Activated naive CD8-positive, alpha-beta T cell treated with anti-CD3 and anti-CD28 coated beads, Interleukin-2, amount 10 ng/mL, durations not matched to agents 7 days and 5 days (primary cell): ENCODE results near the gene MOV10. TPM values are rescaled to one million over a fixed set of nuclear protein-coding genes. Genes with fewer than 3 reads are reported as not detected.
"Not testable (repeated sequence)": the region's sequence is repeated elsewhere in the genome, so short reads cannot be mapped to it uniquely, and the experiment has no call there.

ENCODE experiments used
- ATAC-seq: fragments of 150-1000 bp; cut with Tn5 transposase; one replicate; pipeline ENCODE4 v1.10.0; 2021; ENCODE audit warnings: low read depth, moderate library complexity
- POLR2A ChIA-PET: fragments of 350-600 bp; sonication (Branson Sonifier 250); formaldehyde crosslinking; loops from one replicate; lab custom pipeline; 2021; ENCODE audit warnings: antibody characterized with exemption; lab: Charles Lee
- DNase-seq: peaks from one replicate; pipeline ENCODE4 v3.0.0; 2021
- H3K27ac Mint-ChIP-seq: one replicate; pipeline ENCODE4 v1.8.0; 2022; ENCODE audit warnings: mild to moderate bottlenecking, mixed read lengths
- H3K27me3 Mint-ChIP-seq: one replicate; pipeline ENCODE4 v1.8.0; 2022; ENCODE audit warnings: mild to moderate bottlenecking, moderate library complexity, mixed read lengths
- H3K36me3 Mint-ChIP-seq: one replicate; pipeline ENCODE4 v1.8.0; 2021; ENCODE audit warnings: mild to moderate bottlenecking, mixed read lengths
- H3K4me1 Mint-ChIP-seq: one replicate; pipeline ENCODE4 v1.8.0; 2021; ENCODE audit warnings: mixed read lengths
- H3K4me3 Mint-ChIP-seq: one replicate; pipeline ENCODE4 v1.8.0; 2022; ENCODE audit warnings: mild to moderate bottlenecking, moderate library complexity, mixed read lengths
- H3K9me3 Mint-ChIP-seq: one replicate; pipeline ENCODE4 v1.8.0; 2021; ENCODE audit warnings: mixed read lengths
- total RNA-seq, 2 experiments: library from RNA; stranded (reverse); gene quantifications; one replicate each; pipeline ENCODE4 v1.2.3, GENCODE V29; 2021

Gene MOV10
- total RNA-seq, 2 experiments from 2014 or later: 124 to 130 TPM

DNA sequence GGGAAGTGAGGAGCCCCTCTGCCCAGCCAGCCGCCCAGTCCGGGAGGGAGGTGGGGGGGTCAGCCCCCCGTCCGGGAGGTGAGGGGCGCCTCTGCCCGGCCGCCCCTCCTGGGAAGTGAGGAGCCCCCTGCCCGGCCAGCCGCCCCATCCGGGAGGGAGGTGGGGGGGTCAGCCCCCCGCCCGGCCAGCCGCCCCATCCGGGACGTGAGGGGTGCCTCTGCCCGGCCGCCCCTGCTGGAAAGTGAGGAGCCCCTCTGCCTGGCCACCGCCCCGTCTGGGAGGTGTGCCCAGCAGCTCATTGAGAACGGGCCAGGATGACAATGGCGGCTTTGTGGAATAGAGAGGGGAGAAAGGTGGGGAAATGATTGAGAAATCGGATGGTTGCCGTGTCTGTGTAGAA is 34.0 kb upstream of the MOV10 start:
- DNase-seq, POLR2A ChIA-PET, H3K27me3 Mint-ChIP-seq, H3K9me3 Mint-ChIP-seq, ATAC-seq, H3K4me3 Mint-ChIP-seq: not testable (repeated sequence)
- peak overlapping the region; percentile 34 for H3K27ac Mint-ChIP-seq
- H3K4me1 Mint-ChIP-seq: peaks cover 25% of the 10 kb centered on the region
- peaks cover 16% of the 10 kb centered on the region for H3K36me3 Mint-ChIP-seq

DNA sequence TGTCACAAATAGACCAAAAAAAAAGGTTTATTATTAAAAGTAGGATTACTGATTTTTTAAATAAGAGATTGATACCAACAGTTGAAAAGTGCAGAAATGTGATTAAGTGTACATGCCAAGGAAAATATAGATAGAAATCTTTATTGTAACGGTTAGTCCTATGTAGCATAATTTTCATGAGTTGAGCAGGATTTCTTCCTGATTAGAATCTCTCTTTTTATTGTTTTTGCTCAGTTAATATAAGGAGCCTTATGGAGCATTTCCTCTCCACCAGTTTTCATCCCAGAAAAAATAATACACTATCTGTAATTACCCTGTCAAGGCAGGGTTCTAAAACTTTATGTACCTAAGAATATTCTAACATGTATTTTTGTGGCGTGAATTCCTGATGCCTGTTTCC is 31.4 kb upstream of the MOV10 start:
- Mint-ChIP-seq H3K27ac (no peak overlapping the region), H3K4me1 (peaks cover 17% of the 10 kb centered on the region), H3K36me3 (peaks cover 31% of the 10 kb centered on the region), H3K4me3 (no peak overlapping the region), H3K27me3 (no peaks in the 10 kb centered on the region), H3K9me3 (no peaks in the 10 kb centered on the region)
- ATAC-seq (no peak), DNase-seq (no peak)
- POLR2A ChIA-PET: no interaction called here

DNA sequence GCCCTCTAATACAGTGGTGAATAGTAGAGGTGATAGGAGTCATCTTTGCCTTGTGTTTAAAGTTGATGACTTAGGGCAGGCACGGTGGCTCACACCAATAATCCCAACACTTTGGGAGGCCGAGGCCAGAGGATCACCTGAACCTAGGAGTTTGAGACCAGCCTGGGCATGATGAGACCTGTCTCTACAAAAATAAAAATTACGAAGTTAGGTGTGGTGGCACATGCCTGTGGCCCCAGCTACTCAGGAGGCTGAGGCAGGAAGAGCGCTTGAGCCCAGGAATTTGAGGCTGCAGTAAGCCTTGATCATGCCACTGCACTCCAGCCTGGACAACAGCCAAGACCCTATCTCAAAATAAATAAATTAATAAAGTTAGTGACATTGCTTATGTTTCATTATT is 28.2 kb upstream of the MOV10 start:
- Mint-ChIP-seq H3K36me3 (peaks cover 55% of the 10 kb centered on the region), H3K27me3 (no peaks in the 10 kb centered on the region), H3K4me3 (no peak overlapping the region), H3K27ac (peak overlapping the region; percentile 42), H3K4me1 (peaks cover 18% of the 10 kb centered on the region), H3K9me3 (no peaks in the 10 kb centered on the region)
- POLR2A ChIA-PET: interaction anchor here (0.7 to 1.7 kb wide), 3 partner anchors 11 to 43 kb away, joined by 4 to 7 read pairs (median 6); partner anchors contain the start of gene MOV10
- no peak for ATAC-seq
- no peak for DNase-seq

DNA sequence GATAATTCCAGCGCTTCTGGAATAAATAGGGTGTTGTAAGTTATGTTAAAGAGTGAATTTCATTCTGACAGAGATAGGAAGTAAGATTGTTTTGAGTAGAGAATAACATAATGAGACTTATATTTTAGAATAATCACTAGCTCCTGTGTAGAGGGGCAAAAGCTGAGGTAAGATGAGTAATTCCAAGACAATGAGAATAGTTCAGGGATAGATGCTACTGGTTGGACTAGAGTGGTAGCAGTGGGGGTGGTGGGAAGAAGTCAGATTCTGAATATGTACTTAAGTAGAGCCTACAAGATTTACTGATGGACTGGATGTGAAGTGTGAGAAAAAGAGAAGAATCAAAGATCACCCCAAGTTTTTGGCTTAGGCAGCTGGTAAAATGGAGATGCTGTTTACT is 23.3 kb upstream of the MOV10 start:
- no peak overlapping the region for H3K4me3 Mint-ChIP-seq
- no peak for ATAC-seq

DNA sequence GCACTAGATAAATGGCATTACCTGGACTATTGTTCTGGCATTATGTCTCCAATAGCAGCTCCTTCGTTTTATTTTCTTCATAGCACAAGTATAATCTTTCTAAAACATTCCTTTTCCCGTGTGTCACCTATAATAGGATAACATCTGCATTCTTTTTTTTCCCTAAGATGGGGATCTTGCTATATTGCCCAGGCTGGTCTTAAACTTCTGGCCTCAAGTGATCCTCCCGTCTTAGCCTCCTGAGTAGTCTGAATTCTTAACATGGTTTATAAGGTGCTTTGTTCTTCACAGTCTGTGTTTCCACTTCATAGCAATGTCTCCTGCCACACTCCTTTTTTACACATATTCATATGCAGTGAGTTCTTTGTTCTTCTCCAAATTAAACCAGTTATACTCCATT is 8.6 kb upstream of the MOV10 start:
- Mint-ChIP-seq H3K4me3 (no peak overlapping the region), H3K36me3 (peaks cover 61% of the 10 kb centered on the region), H3K27ac (no peak overlapping the region), H3K27me3 (no peaks in the 10 kb centered on the region), H3K4me1 (peaks cover 24% of the 10 kb centered on the region), H3K9me3 (no peaks in the 10 kb centered on the region)
- ATAC-seq (no peak), DNase-seq (no peak)
- POLR2A ChIA-PET: interaction anchor here (2.2 kb wide), 1 partner anchor 9 kb away, joined by 8 read pairs; the partner anchor contains the start of gene MOV10

More for the DNA sequence above, 23.3 kb upstream of the MOV10 start:
- no peak for DNase-seq
- H3K27ac Mint-ChIP-seq: no peak overlapping the region
- peaks cover 16% of the 10 kb centered on the region for H3K4me1 Mint-ChIP-seq
- POLR2A ChIA-PET: interaction anchor here (0.6 to 2.1 kb wide), 3 partner anchors 26 to 49 kb away, joined by 3 to 6 read pairs (median 4); no protein-coding TSS in a partner anchor
- no peaks in the 10 kb centered on the region for H3K27me3 Mint-ChIP-seq
- H3K36me3 Mint-ChIP-seq: peaks cover 47% of the 10 kb centered on the region
- H3K9me3 Mint-ChIP-seq: no peaks in the 10 kb centered on the region

DNA sequence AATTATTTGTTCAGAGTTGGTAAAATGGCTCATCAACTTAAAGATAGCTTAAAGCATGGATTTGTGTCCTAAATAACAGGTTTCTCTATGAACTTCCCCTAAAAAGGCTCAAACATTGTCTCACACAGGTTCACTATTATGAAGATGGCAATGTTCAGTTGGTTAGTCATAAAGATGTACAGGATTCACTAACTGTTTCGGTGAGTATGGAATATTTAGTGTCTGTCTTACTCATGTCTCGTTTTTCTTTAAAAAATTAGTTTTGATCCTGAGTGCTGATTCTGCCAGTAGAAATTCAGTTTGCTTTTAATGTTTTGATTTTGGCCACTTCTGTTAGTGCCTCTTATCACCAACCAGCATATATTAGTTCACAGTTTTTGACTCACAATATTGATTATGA is 7.5 kb upstream of the MOV10 start:
- H3K9me3 Mint-ChIP-seq: no peaks in the 10 kb centered on the region
- no peak for ATAC-seq

DNA sequence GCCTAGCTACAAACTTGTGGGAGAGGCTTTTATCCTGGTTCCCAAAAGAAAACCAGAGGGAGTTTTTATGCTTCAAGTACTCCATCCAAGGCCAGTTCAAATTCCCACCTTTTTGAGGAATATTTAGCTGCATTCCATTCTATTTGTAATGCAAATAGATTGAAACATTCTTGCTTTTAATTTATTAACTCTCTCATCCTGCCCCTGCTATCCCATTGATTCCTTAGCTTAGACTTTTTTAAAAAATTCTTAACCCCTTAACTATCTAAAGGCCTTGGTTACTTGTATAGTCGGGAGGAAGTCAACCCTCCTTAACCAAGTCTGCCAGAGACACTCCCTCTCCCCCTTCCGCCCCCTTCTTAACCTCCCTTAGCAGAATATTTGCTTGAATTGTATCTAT is 2.5 kb upstream of the MOV10 start:
- Mint-ChIP-seq H3K4me1 (peaks cover 44% of the 10 kb centered on the region), H3K27me3 (no peaks in the 10 kb centered on the region), H3K4me3 (no peak overlapping the region), H3K9me3 (no peaks in the 10 kb centered on the region), H3K27ac (peak overlapping the region; percentile 12), H3K36me3 (peaks cover 35% of the 10 kb centered on the region)
- POLR2A ChIA-PET: interaction anchor here (1.0 to 3.9 kb wide), 2 partner anchors 32 to 52 kb away, joined by 5 to 26 read pairs; partner anchors contain the start of gene CAPZA1
- ATAC-seq (no peak), DNase-seq (no peak)

More for the DNA sequence above, 7.5 kb upstream of the MOV10 start:
- H3K4me3 Mint-ChIP-seq: no peak overlapping the region
- POLR2A ChIA-PET: no interaction called here
- DNase-seq: no peak
- peak overlapping the region; percentile 40 for H3K27ac Mint-ChIP-seq
- no peaks in the 10 kb centered on the region for H3K27me3 Mint-ChIP-seq
- peaks cover 24% of the 10 kb centered on the region for H3K4me1 Mint-ChIP-seq
- H3K36me3 Mint-ChIP-seq: peaks cover 61% of the 10 kb centered on the region

DNA sequence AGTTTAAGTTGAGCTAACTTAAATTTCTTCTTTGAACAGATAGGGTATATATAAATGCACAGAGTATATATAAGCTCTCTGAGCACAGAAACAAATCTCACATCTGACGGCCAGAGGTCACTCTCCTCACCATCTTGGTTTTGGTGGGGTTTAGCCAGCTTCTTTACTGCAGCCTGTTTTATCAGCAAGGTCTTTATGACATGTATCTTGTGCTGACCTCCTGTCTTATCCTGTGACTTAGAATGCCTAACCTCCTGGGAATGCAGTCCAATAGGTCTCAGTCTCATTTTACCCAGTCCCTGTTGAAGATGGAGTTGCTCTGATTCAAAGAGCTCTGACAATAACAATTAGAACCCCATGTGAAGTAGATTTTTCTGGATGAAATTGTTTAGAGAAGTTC is 1.6 kb upstream of the MOV10 start:
- Mint-ChIP-seq H3K27me3 (no peaks in the 10 kb centered on the region), H3K4me3 (peak overlapping the region; percentile 32), H3K9me3 (no peaks in the 10 kb centered on the region), H3K27ac (no peak overlapping the region), H3K36me3 (peaks cover 30% of the 10 kb centered on the region), H3K4me1 (peaks cover 43% of the 10 kb centered on the region)
- POLR2A ChIA-PET: interaction anchor here (0.9 to 3.9 kb wide), 3 partner anchors 32 to 53 kb away, joined by 3 to 26 read pairs (median 5); partner anchors contain the start of genes CAPZA1 and RHOC
- DNase-seq (no peak), ATAC-seq (no peak)

DNA sequence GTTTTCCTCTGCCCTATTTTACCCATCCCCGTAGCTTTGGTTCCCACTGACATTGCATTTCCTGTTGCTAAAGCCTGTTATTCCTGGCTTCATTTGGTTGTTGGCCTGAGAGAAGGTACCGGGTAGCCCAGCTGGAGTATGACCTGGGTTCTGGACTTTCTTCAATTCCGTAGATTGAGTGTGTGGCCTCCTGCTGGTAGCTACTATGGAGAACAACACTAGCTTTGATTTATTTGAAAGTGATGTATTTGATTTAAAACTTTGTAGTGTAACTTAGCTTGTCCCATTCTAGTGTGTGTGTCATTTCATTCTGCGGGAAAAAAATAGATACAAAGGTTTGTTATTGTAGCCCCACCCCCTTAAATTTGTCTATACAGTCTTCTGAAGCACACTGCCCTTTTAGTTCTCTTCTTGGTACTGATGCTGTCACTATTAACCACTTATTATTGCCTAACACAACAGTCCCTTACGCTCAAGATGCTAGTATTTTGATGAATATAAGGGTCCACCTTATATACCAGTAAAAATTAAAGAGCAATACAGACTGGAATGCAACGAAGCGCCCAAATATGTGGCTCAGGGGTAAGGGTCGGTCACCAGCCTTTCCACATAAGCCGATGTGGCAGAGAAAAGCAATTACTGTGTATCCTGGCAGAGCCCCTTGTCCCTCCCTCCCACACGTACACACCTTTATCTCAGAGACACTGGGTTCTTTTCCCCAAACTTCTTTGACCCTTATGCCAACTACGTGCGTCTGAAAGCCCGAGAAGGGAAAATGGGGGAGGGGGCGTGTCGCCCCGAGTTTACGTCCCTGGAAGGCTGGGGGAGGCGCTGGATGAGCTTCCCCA is 643 bp upstream of the MOV10 start:
- DNase-seq (no peak), ATAC-seq (peak; percentile 7)
- H3K27ac Mint-ChIP-seq: peak overlapping the region; percentile 97
- POLR2A ChIA-PET: interaction anchor here (0.9 to 3.9 kb wide), 15 partner anchors 9 to 283 kb away, joined by 3 to 26 read pairs (median 6); partner anchors contain the start of genes CAPZA1, PPM1J, RHOC and SLC16A1
- peak overlapping the region; percentile 97 for H3K4me3 Mint-ChIP-seq
- peaks cover 42% of the 10 kb centered on the region for H3K4me1 Mint-ChIP-seq
- H3K27me3 Mint-ChIP-seq: no peaks in the 10 kb centered on the region
- no peaks in the 10 kb centered on the region for H3K9me3 Mint-ChIP-seq
- H3K36me3 Mint-ChIP-seq: peaks cover 27% of the 10 kb centered on the region

DNA sequence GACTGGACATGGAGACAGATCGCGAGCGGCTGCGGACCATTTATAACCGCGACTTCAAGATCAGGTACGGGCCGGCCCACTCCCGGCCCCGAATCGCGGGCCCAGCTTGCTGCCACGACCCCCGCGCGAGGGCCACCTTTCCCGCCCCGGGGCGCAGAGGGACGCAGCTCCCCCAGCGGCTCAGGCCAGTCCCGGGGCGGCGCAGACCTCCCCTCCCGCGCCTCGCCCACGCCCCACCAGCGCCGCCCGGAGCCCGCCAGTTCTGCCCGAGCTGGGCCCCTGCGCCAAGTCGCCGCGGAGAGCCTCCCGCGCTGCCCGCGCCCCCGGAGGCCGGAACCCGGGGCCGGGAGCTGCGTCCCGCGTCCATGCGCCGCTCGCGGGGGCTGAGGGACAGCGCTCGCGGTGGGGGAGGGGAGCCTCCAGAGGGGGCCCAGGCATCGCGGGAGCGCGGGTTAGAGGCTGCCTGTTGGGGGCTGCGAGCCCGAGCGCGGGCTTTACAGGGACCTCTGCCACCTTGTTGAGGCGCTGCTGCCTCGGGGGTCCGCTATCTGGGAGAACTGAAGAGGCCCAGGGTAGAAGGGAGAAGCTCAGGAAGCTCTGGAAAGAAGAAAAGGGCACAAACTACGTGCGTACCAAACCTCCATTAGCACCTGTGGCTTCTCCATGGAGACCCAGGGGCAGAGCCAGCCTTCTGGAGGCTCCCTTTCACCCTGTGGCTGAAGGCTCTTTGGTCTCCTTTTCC is 698 bp downstream of the MOV10 start:
- POLR2A ChIA-PET: interaction anchor here (0.7 to 3.9 kb wide), 18 partner anchors 10 to 284 kb away, joined by 3 to 26 read pairs (median 5); partner anchors contain the start of genes CAPZA1, PPM1J, RHOC and SLC16A1
- peaks cover 26% of the 10 kb centered on the region for H3K36me3 Mint-ChIP-seq

DNA sequence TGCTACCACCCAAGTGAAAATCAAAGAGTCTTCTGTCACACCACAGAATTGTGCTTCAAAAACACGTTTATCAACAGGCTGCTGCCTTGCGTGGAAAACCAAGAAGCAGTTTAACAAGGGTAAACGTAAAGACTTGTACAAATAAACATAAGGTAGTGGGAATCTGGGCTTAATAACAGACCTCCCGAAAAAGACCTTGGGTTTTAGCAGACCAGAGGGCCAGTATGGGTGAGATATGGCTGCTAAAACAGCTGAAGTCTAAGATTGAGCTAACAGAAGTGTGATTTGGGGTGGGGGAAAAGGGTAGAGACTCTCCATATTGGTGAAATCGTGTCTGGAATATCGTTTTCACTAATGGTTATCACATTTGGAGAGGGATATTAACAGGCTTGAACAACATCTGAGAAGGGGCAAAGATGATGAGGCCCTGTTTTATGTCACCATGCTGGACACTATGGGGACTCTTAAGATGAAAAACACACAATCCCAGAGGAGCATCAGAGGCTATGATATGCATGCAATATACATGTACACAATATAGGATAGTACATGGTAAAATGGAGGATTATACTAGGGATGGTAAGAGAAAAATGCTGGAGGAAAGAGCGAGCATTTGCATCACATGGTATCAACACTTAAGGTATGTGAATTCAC is 1.4 kb downstream of the MOV10 start:
- no peak for DNase-seq
- ATAC-seq: no peak
- POLR2A ChIA-PET: interaction anchor here (1.3 to 3.9 kb wide), 8 partner anchors 10 to 280 kb away, joined by 4 to 26 read pairs (median 8); partner anchors contain the start of genes CAPZA1, SLC16A1 and ST7L
- Mint-ChIP-seq H3K36me3 (peaks cover 25% of the 10 kb centered on the region), H3K27me3 (no peaks in the 10 kb centered on the region), H3K27ac (peak overlapping the region; percentile 79), H3K4me3 (peak overlapping the region; percentile 82), H3K9me3 (no peaks in the 10 kb centered on the region), H3K4me1 (peaks cover 42% of the 10 kb centered on the region)

More for the DNA sequence above, 698 bp downstream of the MOV10 start:
- Mint-ChIP-seq H3K4me1 (peaks cover 42% of the 10 kb centered on the region), H3K27me3 (no peaks in the 10 kb centered on the region), H3K27ac (peak overlapping the region; percentile 97), H3K4me3 (peak overlapping the region; percentile 97), H3K9me3 (no peaks in the 10 kb centered on the region)
- ATAC-seq (peak; percentile 50), DNase-seq (peak; percentile 77)

DNA sequence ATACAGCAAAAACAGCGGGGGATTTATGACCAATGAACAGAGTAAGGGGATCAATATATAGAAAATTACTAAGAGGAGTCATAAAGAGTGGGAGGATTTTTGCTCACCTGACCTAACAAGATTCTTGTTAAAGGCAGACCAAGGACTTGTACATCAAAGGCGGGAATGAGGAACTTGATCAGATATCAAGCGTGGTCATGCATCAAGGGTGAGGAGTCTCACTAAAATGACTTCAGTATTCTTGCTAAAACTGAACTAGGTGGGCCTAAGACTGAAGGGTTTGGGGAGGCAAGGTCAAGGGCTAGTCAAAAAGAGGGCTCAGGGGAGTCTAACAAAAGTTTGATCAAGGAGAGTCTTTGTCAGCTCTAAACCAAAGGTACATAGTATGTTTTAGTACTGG is 2.1 kb downstream of the MOV10 start:
- Mint-ChIP-seq H3K4me1 (peaks cover 42% of the 10 kb centered on the region), H3K27me3 (no peaks in the 10 kb centered on the region), H3K9me3 (no peaks in the 10 kb centered on the region), H3K4me3 (peak overlapping the region; percentile 4), H3K36me3 (peaks cover 21% of the 10 kb centered on the region), H3K27ac (no peak overlapping the region)
- DNase-seq (no peak), ATAC-seq (no peak)
- POLR2A ChIA-PET: no interaction called here
